HUES64 (cell line): ENCODE data around the gene PRIM2.
"Not testable (repeated sequence)": the region's sequence is repeated elsewhere in the genome, so short reads cannot be mapped to it uniquely, and the experiment has no call there.

Experiments
- H3K27ac ChIP-seq: 2 replicates; pipeline ENCODE4 v1.7.0; 2013; ENCODE audit warnings: low read depth, low read length, inconsistent platforms
- H3K27me3 ChIP-seq: 2 replicates; pipeline ENCODE4 v1.6.1; 2013; ENCODE audit warnings: mild to moderate bottlenecking, low read length; ENCODE audit not compliant: insufficient read depth
- H3K36me3 ChIP-seq: 2 replicates; pipeline ENCODE4 v1.6.1; 2013; ENCODE audit warnings: mild to moderate bottlenecking, low read length; ENCODE audit not compliant: insufficient read depth
- H3K4me1 ChIP-seq: 2 replicates; pipeline ENCODE4 v1.6.1; 2013; ENCODE audit warnings: mild to moderate bottlenecking, low read length, moderate library complexity; ENCODE audit not compliant: insufficient read depth
- H3K4me3 ChIP-seq: 2 replicates; pipeline ENCODE4 v1.5.1; 2013; ENCODE audit warnings: mild to moderate bottlenecking, low read length, moderate library complexity
- H3K9ac ChIP-seq: 2 replicates; pipeline ENCODE4 v1.6.1; 2013; ENCODE audit warnings: mild to moderate bottlenecking, low read depth, low read length
- H3K9me3 ChIP-seq: 2 replicates; pipeline ENCODE4 v1.6.1; 2013; ENCODE audit warnings: low read depth, low read length; ENCODE audit not compliant: insufficient read depth
- WGBS: fragments of 150-250, 120-280 bp; methylation state at CpG from one replicate; pipeline ENCODE4 v1.1.7; 2013; ENCODE audit warnings: missing lambda C conversion rate; 5-methylcytosine and 5-hydroxymethylcytosine counted together

Gene PRIM2

DNA sequence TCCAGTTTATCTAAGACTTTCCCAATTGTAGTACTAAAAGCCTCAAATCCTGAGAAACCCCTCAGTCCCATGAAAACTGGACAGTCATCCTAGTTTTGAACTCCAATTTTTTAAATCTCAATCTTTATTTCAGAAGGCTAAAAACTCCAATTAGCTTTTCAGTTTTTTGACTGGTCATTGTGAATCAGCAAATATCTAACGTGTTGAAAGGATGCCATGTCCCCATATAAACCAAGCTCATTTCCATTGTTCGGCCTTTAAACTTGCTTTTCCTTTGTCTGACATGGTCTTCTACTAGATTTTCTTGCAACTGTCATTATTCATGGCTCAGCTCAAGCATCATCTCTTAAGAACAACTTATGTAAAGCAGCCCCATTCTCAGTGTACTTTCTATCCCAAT lies 342.4 kb downstream of the PRIM2 start:
- not testable (repeated sequence) for H3K4me1 ChIP-seq, H3K36me3 ChIP-seq, H3K27me3 ChIP-seq, H3K9ac ChIP-seq, H3K9me3 ChIP-seq, H3K4me3 ChIP-seq, H3K27ac ChIP-seq
- 91% methylated on average over 2 of the region's 2 CpGs for WGBS

DNA sequence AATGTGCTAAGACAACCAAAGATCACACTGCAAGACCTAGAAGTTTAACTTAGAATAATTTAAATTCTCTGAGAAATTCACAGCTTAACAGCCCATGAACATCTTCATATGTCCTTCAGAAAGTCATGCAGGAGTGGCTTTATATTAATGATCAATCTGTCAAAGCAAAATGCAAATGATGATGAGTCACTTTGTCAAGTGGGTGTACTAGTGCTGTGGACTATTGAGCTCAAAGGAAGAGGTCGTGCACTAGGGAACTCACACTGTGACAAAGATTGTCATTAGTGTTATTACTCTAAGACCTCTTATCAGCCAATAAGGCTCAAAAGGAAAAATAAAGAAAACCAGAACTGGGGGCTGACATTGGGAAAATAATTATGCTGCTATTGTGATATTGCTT lies 343.5 kb downstream of the PRIM2 start:
- WGBS: 100% methylated on average over 1 of the region's 1 CpG
- not testable (repeated sequence) for H3K27me3 ChIP-seq, H3K36me3 ChIP-seq, H3K4me1 ChIP-seq, H3K4me3 ChIP-seq, H3K9me3 ChIP-seq, H3K9ac ChIP-seq, H3K27ac ChIP-seq

DNA sequence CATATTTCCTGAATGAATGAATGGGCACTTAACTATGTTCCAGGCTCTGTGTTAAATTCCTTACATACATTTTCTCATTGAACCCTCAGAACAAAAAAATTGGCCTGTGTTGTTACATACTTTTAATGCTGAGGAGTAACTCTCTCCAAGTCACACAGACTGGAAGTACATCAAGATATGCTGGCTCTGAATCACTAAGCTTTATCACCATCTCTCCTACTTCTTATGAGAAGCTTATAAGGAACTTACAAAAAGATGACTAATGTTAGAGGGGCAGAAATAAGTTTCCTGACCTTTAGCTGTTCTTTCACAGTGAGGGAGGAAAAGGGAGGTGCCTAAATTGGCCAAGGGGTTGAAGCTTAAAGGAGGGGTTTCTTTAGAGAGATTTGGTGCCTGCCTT lies 350.7 kb downstream of the PRIM2 start:
- H3K4me1 ChIP-seq, H3K27me3 ChIP-seq, H3K4me3 ChIP-seq, H3K9me3 ChIP-seq, H3K9ac ChIP-seq, H3K27ac ChIP-seq, H3K36me3 ChIP-seq: not testable (repeated sequence)

DNA sequence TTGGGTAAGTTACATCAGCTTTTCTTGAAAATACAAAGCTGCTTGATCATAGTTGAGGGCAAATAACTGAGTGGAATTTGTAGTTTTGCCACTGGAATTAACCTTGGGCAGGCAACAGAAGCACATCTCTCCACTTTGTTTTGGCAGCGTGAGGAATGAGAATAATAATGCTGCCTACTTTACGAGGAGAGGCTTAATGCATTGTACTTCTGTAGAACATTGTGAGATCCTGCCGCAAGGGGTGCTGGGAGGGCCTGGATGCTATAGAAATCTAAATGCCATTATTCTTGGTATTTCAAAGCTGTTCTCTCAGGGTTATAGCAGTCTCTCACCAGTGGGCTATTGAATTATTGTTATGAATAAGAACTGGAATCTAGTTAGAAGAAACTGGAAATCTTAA lies 353.8 kb downstream of the PRIM2 start:
- H3K27ac ChIP-seq, H3K4me1 ChIP-seq, H3K27me3 ChIP-seq, H3K9me3 ChIP-seq, H3K36me3 ChIP-seq, H3K4me3 ChIP-seq, H3K9ac ChIP-seq: not testable (repeated sequence)
- WGBS: 74% methylated on average over 3 of the region's 3 CpGs

DNA sequence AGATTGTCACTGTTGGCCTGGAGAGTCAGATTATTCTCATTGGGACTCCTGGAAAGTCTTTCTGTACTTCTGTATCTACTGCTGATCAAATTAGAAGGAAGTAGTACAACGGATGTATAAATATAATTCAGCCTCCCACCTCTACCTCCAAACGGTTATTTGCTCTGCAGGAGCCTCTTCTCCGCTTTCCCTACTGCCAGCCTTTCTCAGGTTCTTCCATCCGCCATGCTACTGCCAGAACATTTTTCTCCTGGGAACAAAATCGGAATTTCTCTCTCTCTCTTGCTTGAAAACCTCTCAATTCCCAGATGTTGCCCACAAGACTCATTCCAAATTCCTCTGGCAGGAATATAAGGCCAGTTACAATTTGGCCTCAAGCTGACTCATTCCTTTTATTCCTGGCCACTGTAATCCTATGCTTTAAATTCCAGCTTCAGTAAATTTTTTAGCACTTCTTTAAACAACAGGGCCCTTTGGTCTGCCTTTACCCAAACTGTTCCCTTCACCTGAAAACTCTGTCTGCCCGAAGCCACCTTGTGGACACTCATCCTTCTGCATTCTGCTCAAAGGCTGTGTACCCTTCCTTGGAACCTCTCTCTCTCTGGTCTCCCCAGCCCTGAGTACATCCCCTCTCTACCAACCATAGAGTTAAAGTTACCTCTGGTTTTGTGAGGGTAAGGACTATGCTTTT lies 354.7 kb downstream of the PRIM2 start:
- not testable (repeated sequence) for H3K36me3 ChIP-seq, H3K27me3 ChIP-seq, H3K9me3 ChIP-seq, H3K9ac ChIP-seq, H3K4me3 ChIP-seq, H3K27ac ChIP-seq, H3K4me1 ChIP-seq
- 88% methylated on average over 6 of the region's 6 CpGs for WGBS

DNA sequence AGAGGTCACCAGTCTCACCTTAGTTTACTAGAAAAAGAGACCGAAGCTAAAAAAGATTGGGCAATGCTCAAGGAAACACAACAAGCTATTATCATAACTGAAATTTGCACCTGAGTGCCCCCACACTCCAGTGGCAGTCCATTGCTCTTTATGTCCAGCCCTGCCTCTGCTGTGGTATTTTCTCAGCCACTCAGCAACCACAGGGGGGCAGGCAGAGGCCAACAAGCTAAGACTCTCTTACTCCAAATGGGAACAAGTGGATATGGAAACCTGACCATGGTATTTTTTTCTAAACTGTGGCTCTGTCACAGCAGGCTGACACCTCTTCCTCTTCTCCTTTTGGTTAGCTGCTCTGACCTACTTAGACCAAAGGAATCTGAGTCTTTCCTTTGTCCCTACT lies 355.9 kb downstream of the PRIM2 start:
- WGBS: 97% methylated on average over 1 of the region's 1 CpG
- not testable (repeated sequence) for H3K36me3 ChIP-seq, H3K27me3 ChIP-seq, H3K9ac ChIP-seq, H3K27ac ChIP-seq, H3K4me3 ChIP-seq, H3K4me1 ChIP-seq, H3K9me3 ChIP-seq

DNA sequence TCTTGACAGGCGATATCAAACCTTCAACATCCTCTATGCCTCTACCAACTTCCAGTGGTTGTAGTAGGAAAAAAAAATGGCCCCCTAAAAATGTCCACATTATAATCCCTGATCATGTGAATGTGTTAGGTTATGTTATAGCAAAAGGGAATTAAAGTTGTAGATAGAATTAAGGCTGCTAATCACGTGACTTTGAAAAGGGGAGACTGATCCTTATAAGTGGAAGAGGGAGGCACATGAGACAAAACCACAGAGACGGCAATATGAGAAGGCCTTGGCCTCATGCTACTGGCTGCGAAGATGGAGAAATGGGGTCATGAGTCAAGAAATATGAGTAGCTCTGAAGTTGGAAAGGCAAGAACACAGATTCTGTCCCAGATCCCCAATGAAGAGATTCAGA lies 358.0 kb downstream of the PRIM2 start:
- H3K27me3 ChIP-seq, H3K27ac ChIP-seq, H3K4me3 ChIP-seq, H3K36me3 ChIP-seq, H3K9me3 ChIP-seq, H3K9ac ChIP-seq, H3K4me1 ChIP-seq: not testable (repeated sequence)
- WGBS: 87% methylated on average over 3 of the region's 4 CpGs

DNA sequence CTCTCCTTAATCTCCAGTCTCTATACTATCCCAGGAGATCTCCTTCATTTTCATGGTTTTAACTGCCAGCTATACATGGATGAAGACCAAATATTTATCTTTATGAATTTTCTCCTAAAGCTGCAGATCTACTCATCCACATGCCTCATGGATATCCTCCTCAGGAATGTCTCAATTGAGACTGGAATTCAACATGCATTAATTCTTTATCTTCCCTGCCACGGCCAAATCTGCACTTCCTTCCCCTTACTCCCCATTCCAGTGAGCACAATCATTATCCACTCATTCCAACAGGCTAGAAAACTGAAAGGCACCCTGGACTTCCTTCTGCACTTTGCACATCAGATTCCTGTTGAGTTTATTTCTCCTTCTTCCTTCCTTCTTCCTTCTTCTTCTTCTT lies 379.0 kb downstream of the PRIM2 start:
- H3K4me1 ChIP-seq, H3K4me3 ChIP-seq, H3K27me3 ChIP-seq, H3K9ac ChIP-seq, H3K27ac ChIP-seq, H3K36me3 ChIP-seq, H3K9me3 ChIP-seq: not testable (repeated sequence)
- 17% methylated on average over 1 of the region's 1 CpG for WGBS
